SH-SY5Y (cell line): ENCODE results near the gene INSM1.

ENCODE experiments used
- GATA2 ChIP-seq: IDR thresholded peaks from 2 replicates; pipeline ENCODE4 v1.6.1; 2011; ENCODE audit warnings: mild to moderate bottlenecking, low read depth, low read length
- GATA3 ChIP-seq: IDR thresholded peaks from 2 replicates; pipeline ENCODE4 v1.6.1; 2011; ENCODE audit warnings: low read depth, mild to moderate bottlenecking, low read length, moderate library complexity

GRCh38 chr20:20415321-20415720 is 47.4 kb downstream of the INSM1 start:
- TF ChIP-seq GATA2 (no peak), GATA3 (no peak)
